ENCODE measurements around the gene CDCP2. TPM values are rescaled to one million over a fixed set of nuclear protein-coding genes. Genes with fewer than 3 reads are reported as not detected.

The CDCP2 gene
- polyA plus RNA-seq, 2 of the 4 experiments (the other 2 are of a cell fraction) = not detected

- no peak overlapping the region for H3K4me2 ChIP-seq
- 94% methylated on average over 8 of the region's 9 CpGs for WGBS (ENCODE audit: missing lambda C conversion rate)
- no peak for DNase-seq (ENCODE audit: low read depth in 1 of 2, low spot score in 1 of 2)
- H3K9me3 ChIP-seq = no peaks in the 10 kb centered on the region
- ATAC-seq = no peak
- FAIRE-seq = no peak
- no peak overlapping the region for H3K4me3 ChIP-seq
- no peaks in the 10 kb centered on the region for H3K4me1 ChIP-seq
- TF ChIP-seq CTCF (IDR thresholded peaks at IDR 0.05) = no peak
- no peak for TF ChIP-seq NFE2L2 (conservative IDR thresholded peaks at IDR 0.05; ENCODE audit: low read length)
- TF ChIP-seq FOSL2 (IDR thresholded peaks at IDR 0.05) = no peak
- TF ChIP-seq FOSL2 (CRISPR knock-in tag; IDR thresholded peaks at IDR 0.05) = no peak
- no peak for TF ChIP-seq GATA3 (IDR thresholded peaks at IDR 0.05; ENCODE audit: borderline replicate concordance)
- no peak for TF ChIP-seq KDM1A (IDR thresholded peaks at IDR 0.05; ENCODE audit: low read depth)
- no peak for TF ChIP-seq ELK1 (IDR thresholded peaks at IDR 0.05; ENCODE audit: low read depth, low read length)
- TF ChIP-seq MYC (IDR thresholded peaks at IDR 0.05; ENCODE audit: borderline replicate concordance, low read length) = no peak
- no peak for TF ChIP-seq PHF8 (IDR thresholded peaks at IDR 0.05; ENCODE audit: borderline replicate concordance, low read depth)
- ChIA-PET POLR2A (no interaction called here), CTCF (interaction anchor here (1.7 kb wide), 1 partner anchor 9 kb away, joined by 5 read pairs; no protein-coding TSS in a partner anchor)
- H3K27ac ChIP-seq = no peak overlapping the region
Measured at GRCh38 chr1:54190526-54190925, 37.7 kb upstream of the CDCP2 start.

- FAIRE-seq = no peak
- Histone ChIP-seq H3K27ac (no peak overlapping the region), H3K4me3 (no peak overlapping the region), H3K4me1 (no peaks in the 10 kb centered on the region), H3K9me3 (no peaks in the 10 kb centered on the region), H3K4me2 (no peak overlapping the region)
- no peak for ATAC-seq
- ChIA-PET POLR2A (no interaction called here), CTCF (no interaction called here)
- DNase-seq (ENCODE audit: low read depth in 1 of 2, low spot score in 1 of 2) = no peak
- TF ChIP-seq ATOH8 (CRISPR knock-in tag; IDR thresholded peaks at IDR 0.05; ENCODE audit: low read depth) = no peak
- TF ChIP-seq MAFK (IDR thresholded peaks at IDR 0.05; ENCODE audit: partially characterized antibody) = no peak
- TF ChIP-seq FOXS1 (CRISPR knock-in tag; IDR thresholded peaks at IDR 0.05) = no peak
- no peak for TF ChIP-seq GATA3 (IDR thresholded peaks at IDR 0.05; ENCODE audit: borderline replicate concordance)
- TF ChIP-seq HOXB13 (CRISPR knock-in tag; IDR thresholded peaks at IDR 0.05; ENCODE audit: low read depth) = no peak
- no peak for TF ChIP-seq EHMT2 (IDR thresholded peaks at IDR 0.05; ENCODE audit: low read depth)
- no peak for TF ChIP-seq BCL3 (IDR thresholded peaks at IDR 0.05)
- no peak for TF ChIP-seq RNF2 (IDR thresholded peaks at IDR 0.05; ENCODE audit: borderline replicate concordance, low read depth)
- no peak for TF ChIP-seq FOSL2 (IDR thresholded peaks at IDR 0.05)
- TF ChIP-seq FOSL2 (CRISPR knock-in tag; IDR thresholded peaks at IDR 0.05) = no peak
- TF ChIP-seq JUN (IDR thresholded peaks at IDR 0.05) = no peak
- TF ChIP-seq PBX3 (IDR thresholded peaks at IDR 0.05) = no peak
- no peak for TF ChIP-seq CEBPB (IDR thresholded peaks at IDR 0.05)
- no peak for TF ChIP-seq ESRRA (IDR thresholded peaks at IDR 0.05; ENCODE audit: borderline replicate concordance, low read length)
- TF ChIP-seq HMGXB4 (CRISPR knock-in tag; IDR thresholded peaks at IDR 0.05; ENCODE audit: borderline replicate concordance) = no peak
- no peak for TF ChIP-seq JUNB (IDR thresholded peaks at IDR 0.05)
- no peak for TF ChIP-seq HES2 (IDR thresholded peaks at IDR 0.05)
- no peak for TF ChIP-seq MAZ (IDR thresholded peaks at IDR 0.05; ENCODE audit: borderline replicate concordance, low read depth, low read length)
- no peak for TF ChIP-seq POLR2A (IDR thresholded peaks at IDR 0.05; ENCODE audit: low read length)
- TF ChIP-seq CBX2 (IDR thresholded peaks at IDR 0.05; ENCODE audit: borderline replicate concordance, low read depth) = no peak
- TF ChIP-seq RFX5 (IDR thresholded peaks at IDR 0.05) = no peak
- 88% methylated on average over 1 of the region's 1 CpG for WGBS (ENCODE audit: missing lambda C conversion rate)
Measured at GRCh38 chr1:54188291-54188690, 35.5 kb upstream of the CDCP2 start.

Data from A549 (cell line).